GM12878 (cell line): ENCODE data around the gene HINT3. TPM values are rescaled to one million over a fixed set of nuclear protein-coding genes. Genes with fewer than 3 reads are reported as not detected.

Experiments used
- CBX3 ChIP-seq: fragments of 200-600 bp; sonication (generic); IDR thresholded peaks from 2 replicates; pipeline ENCODE4 v1.6.1; 2016; ENCODE audit warnings: low read depth, borderline replicate concordance
- DPF2 ChIP-seq: fragments of 450-650 bp; IDR thresholded peaks from 2 replicates; pipeline ENCODE4 v1.6.1; 2017; ENCODE audit warnings: mild to moderate bottlenecking
- EED ChIP-seq: sonication (generic); IDR thresholded peaks from 2 replicates; pipeline ENCODE4 v1.6.1; 2016; ENCODE audit warnings: antibody characterized with exemption, low read depth
- FOXM1 ChIP-seq: IDR thresholded peaks from 2 replicates; pipeline ENCODE4 v1.6.1; 2012; ENCODE audit warnings: low read depth, mild to moderate bottlenecking, inconsistent platforms, low read length, moderate library complexity
- IKZF1 ChIP-seq: fragments of 450-650 bp; conservative IDR thresholded peaks from 2 replicates; pipeline ENCODE4 v1.6.1; 2017; ENCODE audit warnings: antibody characterized with exemption, mild to moderate bottlenecking
- JUNB ChIP-seq: IDR thresholded peaks from 2 replicates; pipeline ENCODE4 v1.6.1; 2016; ENCODE audit warnings: antibody characterized with exemption, mild to moderate bottlenecking
- LARP7 ChIP-seq: fragments of 450-650 bp; IDR thresholded peaks from 2 replicates; pipeline ENCODE4 v1.6.1; 2017; ENCODE audit warnings: mild to moderate bottlenecking
- MXI1 ChIP-seq: fragments of 150-350 bp; IDR thresholded peaks from 2 replicates; pipeline ENCODE4 v1.6.1; 2011; ENCODE audit warnings: low read depth, mild to moderate bottlenecking, inconsistent platforms, low read length, improper control_type of control experiment
- MYB ChIP-seq: fragments of 150-350 bp; IDR thresholded peaks from 2 replicates; pipeline ENCODE4 v1.6.1; 2014; ENCODE audit warnings: mild to moderate bottlenecking, low read depth, low read length, borderline replicate concordance
- NRF1 ChIP-seq: conservative IDR thresholded peaks from 2 replicates; pipeline ENCODE4 v1.6.1; 2011; ENCODE audit warnings: mild to moderate bottlenecking, low read depth, low read length, improper control_type of control experiment
- POLR2A ChIP-seq: IDR thresholded peaks from 2 replicates; pipeline ENCODE4 v1.6.1; 2011; ENCODE audit warnings: low read depth, mild to moderate bottlenecking, low read length
- RBBP5 ChIP-seq: fragments of 200-600 bp; sonication (generic); conservative IDR thresholded peaks from 2 replicates; pipeline ENCODE4 v1.6.1; 2016
- SIN3A ChIP-seq: IDR thresholded peaks from 2 replicates; pipeline ENCODE4 v1.6.1; 2012; ENCODE audit warnings: low read depth, low read length, improper control_type of control experiment
- SIX5 ChIP-seq: IDR thresholded peaks from 2 replicates; pipeline ENCODE4 v1.6.1; 2011; ENCODE audit warnings: mild to moderate bottlenecking, low read depth, low read length, moderate library complexity; ENCODE audit not compliant: severe bottlenecking
- SMAD1 ChIP-seq: fragments of 450-650 bp; IDR thresholded peaks from 2 replicates; pipeline ENCODE4 v1.6.1; 2018; ENCODE audit warnings: mild to moderate bottlenecking, low read depth; ENCODE audit not compliant: partially characterized antibody
- SREBF2 ChIP-seq: IDR thresholded peaks from 2 replicates; pipeline ENCODE4 v1.6.1; 2012; ENCODE audit warnings: mild to moderate bottlenecking, low read length
- WRNIP1 ChIP-seq: IDR thresholded peaks from 2 replicates; pipeline ENCODE4 v1.6.1; 2011; ENCODE audit warnings: low read depth, low read length, improper control_type of control experiment, borderline replicate concordance
- YBX1 ChIP-seq: fragments of 450-650 bp; IDR thresholded peaks from 2 replicates; pipeline ENCODE4 v1.6.1; 2016; ENCODE audit warnings: antibody characterized with exemption
- polyA plus RNA-seq, 11 experiments: library from polyadenylated mRNA; depleted of rRNA in 4 of 11; unstranded in 6 of 11; stranded (reverse) in 5 of 11; fragments of >200 nt; fragmentation: Nextera tagmentation in 4 of 11; fragmentation: Illumina TruSeq in 1 of 11; extraction: Ambion mirVana in 4 of 11; extraction: Trizol in 1 of 11; gene quantifications; 1 replicate in 1 of 11; 2 replicates in 10 of 11; pipeline versions ENCODE4 v1.2.1 to v1.2.3, GENCODE V29; 2011 to 2016; ENCODE audit warnings: inconsistent platforms in 2 of 11, missing spikeins in 2 of 11, low read depth in 1 of 11
- total RNA-seq, 4 experiments: library from RNA; depleted of rRNA in 3 of 4; stranded (reverse); fragments of >200 nt in 3 of 4; fragmentation: Illumina TruSeq in 1 of 4; extraction: Trizol in 1 of 4; gene quantifications; 2 replicates each; pipeline versions ENCODE4 v1.2.1 to v1.2.3, GENCODE V29; 2013 to 2021
- TF ChIP-seq, protein P1 (sequence below): fragments of 450-650 bp; IDR thresholded peaks from 2 replicates; pipeline ENCODE4 v1.6.1; 2018; ENCODE audit warnings: mild to moderate bottlenecking, low read depth, moderate library complexity; ENCODE audit not compliant: partially characterized antibody
- TF ChIP-seq, protein P2 (sequence below): fragments of 450-650 bp; IDR thresholded peaks from 2 replicates; pipeline ENCODE4 v1.6.1; 2017; ENCODE audit warnings: mild to moderate bottlenecking, low read depth, inconsistent platforms; ENCODE audit not compliant: poor library complexity, severe bottlenecking
- TF ChIP-seq, protein P3 (sequence below): fragments of 150-350 bp; IDR thresholded peaks from 2 replicates; pipeline ENCODE4 v1.6.1; 2014; ENCODE audit warnings: mild to moderate bottlenecking, low read depth, low read length
- TF ChIP-seq, protein P4 (sequence below): fragments of 450-650 bp; IDR thresholded peaks from 2 replicates; pipeline ENCODE4 v1.6.1; 2017; ENCODE audit warnings: low read depth, mild to moderate bottlenecking, moderate library complexity
- TF ChIP-seq, protein P5 (sequence below): IDR thresholded peaks from 2 replicates; pipeline ENCODE4 v1.6.1; 2011; ENCODE audit warnings: mild to moderate bottlenecking, low read depth, low read length, moderate library complexity; ENCODE audit not compliant: insufficient replicate concordance

Gene HINT3
- total and polyA plus RNA-seq, 10 of the 15 experiments (the other 5 are each of a cell fraction or from before 2014, with no cell fraction given) = 0.72 to 9.1 (median 5.4) TPM

DNA sequence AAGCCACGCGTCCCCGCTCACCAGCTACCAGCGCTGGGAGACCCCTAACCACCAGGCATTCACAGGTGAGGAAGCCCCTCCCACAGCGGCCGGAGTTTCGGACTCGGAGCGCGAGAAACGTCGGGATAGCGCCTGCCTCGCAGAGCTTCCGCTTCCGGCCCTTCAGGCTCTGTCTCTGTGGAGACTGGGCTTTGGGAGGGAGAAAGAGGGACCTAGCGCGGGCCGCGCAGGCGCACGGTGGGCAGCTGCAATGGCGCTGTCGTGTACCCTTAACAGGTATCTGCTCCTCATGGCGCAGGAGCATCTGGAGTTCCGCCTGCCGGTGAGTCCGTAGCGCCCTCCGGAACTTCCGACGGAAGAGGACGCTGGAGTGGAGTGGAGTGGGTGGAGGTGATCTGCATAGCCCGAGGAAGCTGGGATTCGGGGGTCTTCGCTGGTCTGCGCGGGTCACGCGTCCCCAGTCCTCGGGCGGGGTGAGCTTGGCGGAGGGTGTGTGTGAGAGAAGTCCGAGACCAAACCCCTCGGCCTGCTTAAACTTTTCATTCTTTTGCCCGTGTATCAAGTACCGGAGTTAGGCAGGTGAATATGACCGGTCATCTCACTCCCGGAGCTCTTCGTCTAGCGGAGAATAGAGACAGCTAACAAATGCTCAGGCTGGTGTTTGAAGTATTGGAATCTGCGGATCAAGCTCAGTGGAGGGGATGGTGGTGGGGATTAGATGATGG is 29.9 kb downstream of the HINT3 start, which contains the start of gene TRMT11 (continued):
- no peak for TF ChIP-seq SREBF2
- no peak for TF ChIP-seq WRNIP1
- TF ChIP-seq YBX1 = no peak
- TF ChIP-seq IKZF1 = peak; percentile 91
- TF ChIP-seq, protein P1, sequence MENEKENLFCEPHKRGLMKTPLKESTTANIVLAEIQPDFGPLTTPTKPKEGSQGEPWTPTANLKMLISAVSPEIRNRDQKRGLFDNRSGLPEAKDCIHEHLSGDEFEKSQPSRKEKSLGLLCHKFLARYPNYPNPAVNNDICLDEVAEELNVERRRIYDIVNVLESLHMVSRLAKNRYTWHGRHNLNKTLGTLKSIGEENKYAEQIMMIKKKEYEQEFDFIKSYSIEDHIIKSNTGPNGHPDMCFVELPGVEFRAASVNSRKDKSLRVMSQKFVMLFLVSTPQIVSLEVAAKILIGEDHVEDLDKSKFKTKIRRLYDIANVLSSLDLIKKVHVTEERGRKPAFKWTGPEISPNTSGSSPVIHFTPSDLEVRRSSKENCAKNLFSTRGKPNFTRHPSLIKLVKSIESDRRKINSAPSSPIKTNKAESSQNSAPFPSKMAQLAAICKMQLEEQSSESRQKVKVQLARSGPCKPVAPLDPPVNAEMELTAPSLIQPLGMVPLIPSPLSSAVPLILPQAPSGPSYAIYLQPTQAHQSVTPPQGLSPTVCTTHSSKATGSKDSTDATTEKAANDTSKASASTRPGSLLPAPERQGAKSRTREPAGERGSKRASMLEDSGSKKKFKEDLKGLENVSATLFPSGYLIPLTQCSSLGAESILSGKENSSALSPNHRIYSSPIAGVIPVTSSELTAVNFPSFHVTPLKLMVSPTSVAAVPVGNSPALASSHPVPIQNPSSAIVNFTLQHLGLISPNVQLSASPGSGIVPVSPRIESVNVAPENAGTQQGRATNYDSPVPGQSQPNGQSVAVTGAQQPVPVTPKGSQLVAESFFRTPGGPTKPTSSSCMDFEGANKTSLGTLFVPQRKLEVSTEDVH = no peak
- TF ChIP-seq, protein P2, sequence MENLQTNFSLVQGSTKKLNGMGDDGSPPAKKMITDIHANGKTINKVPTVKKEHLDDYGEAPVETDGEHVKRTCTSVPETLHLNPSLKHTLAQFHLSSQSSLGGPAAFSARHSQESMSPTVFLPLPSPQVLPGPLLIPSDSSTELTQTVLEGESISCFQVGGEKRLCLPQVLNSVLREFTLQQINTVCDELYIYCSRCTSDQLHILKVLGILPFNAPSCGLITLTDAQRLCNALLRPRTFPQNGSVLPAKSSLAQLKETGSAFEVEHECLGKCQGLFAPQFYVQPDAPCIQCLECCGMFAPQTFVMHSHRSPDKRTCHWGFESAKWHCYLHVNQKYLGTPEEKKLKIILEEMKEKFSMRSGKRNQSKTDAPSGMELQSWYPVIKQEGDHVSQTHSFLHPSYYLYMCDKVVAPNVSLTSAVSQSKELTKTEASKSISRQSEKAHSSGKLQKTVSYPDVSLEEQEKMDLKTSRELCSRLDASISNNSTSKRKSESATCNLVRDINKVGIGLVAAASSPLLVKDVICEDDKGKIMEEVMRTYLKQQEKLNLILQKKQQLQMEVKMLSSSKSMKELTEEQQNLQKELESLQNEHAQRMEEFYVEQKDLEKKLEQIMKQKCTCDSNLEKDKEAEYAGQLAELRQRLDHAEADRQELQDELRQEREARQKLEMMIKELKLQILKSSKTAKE = no peak
- TF ChIP-seq DPF2 = peak; percentile 67
- TF ChIP-seq MXI1 = peak; percentile 65
- TF ChIP-seq JUNB = no peak
- TF ChIP-seq FOXM1 = no peak
- TF ChIP-seq SIN3A = 0 out of 2 replicates have a peak, but pooled peaks have one; percentile 30
- peak; percentile 96 for TF ChIP-seq POLR2A
- TF ChIP-seq CBX3 = no peak
- TF ChIP-seq MYB = no peak
- peak; percentile 91 for TF ChIP-seq NRF1
- TF ChIP-seq, protein P3, sequence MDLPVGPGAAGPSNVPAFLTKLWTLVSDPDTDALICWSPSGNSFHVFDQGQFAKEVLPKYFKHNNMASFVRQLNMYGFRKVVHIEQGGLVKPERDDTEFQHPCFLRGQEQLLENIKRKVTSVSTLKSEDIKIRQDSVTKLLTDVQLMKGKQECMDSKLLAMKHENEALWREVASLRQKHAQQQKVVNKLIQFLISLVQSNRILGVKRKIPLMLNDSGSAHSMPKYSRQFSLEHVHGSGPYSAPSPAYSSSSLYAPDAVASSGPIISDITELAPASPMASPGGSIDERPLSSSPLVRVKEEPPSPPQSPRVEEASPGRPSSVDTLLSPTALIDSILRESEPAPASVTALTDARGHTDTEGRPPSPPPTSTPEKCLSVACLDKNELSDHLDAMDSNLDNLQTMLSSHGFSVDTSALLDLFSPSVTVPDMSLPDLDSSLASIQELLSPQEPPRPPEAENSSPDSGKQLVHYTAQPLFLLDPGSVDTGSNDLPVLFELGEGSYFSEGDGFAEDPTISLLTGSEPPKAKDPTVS = no peak
- TF ChIP-seq, protein P4, sequence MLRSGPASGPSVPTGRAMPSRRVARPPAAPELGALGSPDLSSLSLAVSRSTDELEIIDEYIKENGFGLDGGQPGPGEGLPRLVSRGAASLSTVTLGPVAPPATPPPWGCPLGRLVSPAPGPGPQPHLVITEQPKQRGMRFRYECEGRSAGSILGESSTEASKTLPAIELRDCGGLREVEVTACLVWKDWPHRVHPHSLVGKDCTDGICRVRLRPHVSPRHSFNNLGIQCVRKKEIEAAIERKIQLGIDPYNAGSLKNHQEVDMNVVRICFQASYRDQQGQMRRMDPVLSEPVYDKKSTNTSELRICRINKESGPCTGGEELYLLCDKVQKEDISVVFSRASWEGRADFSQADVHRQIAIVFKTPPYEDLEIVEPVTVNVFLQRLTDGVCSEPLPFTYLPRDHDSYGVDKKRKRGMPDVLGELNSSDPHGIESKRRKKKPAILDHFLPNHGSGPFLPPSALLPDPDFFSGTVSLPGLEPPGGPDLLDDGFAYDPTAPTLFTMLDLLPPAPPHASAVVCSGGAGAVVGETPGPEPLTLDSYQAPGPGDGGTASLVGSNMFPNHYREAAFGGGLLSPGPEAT = peak; percentile 68
- peak; percentile 93 for TF ChIP-seq EED
- peak; percentile 16 for TF ChIP-seq SIX5
- peak; percentile 64; the same call in 1 of the 2 replicates for TF ChIP-seq LARP7
- TF ChIP-seq SMAD1 = peak; percentile 47
- TF ChIP-seq, protein P5, sequence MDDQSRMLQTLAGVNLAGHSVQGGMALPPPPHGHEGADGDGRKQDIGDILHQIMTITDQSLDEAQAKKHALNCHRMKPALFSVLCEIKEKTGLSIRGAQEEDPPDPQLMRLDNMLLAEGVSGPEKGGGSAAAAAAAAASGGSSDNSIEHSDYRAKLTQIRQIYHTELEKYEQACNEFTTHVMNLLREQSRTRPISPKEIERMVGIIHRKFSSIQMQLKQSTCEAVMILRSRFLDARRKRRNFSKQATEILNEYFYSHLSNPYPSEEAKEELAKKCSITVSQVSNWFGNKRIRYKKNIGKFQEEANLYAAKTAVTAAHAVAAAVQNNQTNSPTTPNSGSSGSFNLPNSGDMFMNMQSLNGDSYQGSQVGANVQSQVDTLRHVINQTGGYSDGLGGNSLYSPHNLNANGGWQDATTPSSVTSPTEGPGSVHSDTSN = no peak
- no peak for TF ChIP-seq RBBP5
